GM12878 (cell line): ENCODE data around the gene ISG20L2. TPM values are rescaled to one million over a fixed set of nuclear protein-coding genes. Genes with fewer than 3 reads are reported as not detected.

Source experiments
- ATAC-seq: fragments of 200-7000 bp; cut with Tn5 transposase; 3 replicates; pipeline ENCODE4 v1.9.1; 2020; ENCODE audit warnings: mild to moderate bottlenecking, moderate library complexity
- BruUV-seq: library from RNA; stranded (reverse); fragments of 400-500 nt; replicated peaks from 2 replicates; lab custom pipeline; 2021; lab: Mats Ljungman, UMichigan
- CTCF ChIA-PET: fragments of 300-600 bp; sonication (Branson Sonifier 250); formaldehyde crosslinking; extraction: SDS; loops from one replicate; lab custom pipeline; 2021; ENCODE audit warnings: inconsistent platforms; lab: Yijun Ruan, JAX
- POLR2A ChIA-PET: fragments of 350-600 bp; formaldehyde crosslinking; extraction: SDS; loops from one replicate; lab custom pipeline; 2021; ENCODE audit warnings: inconsistent platforms; lab: Charles Lee
- RAD21 ChIA-PET: fragments of 300-600 bp; sonication (Branson Sonifier 250); formaldehyde crosslinking; loops from one replicate; lab custom pipeline; 2023; ENCODE audit warnings: antibody characterized with exemption; ENCODE audit not compliant: unreplicated experiment; lab: Charles Lee
- SMC1A ChIA-PET: fragments of 300-600 bp; sonication (Branson Sonifier 250); formaldehyde crosslinking; loops from one replicate; lab custom pipeline; 2023; ENCODE audit not compliant: unreplicated experiment, uncharacterized antibody; lab: Charles Lee
- DNase-seq: peaks from one replicate; pipeline ENCODE4 v3.0.0-alpha.2; 2011; ENCODE audit warnings: low read depth, low spot score
- FAIRE-seq: peaks from 3 replicates; lab custom pipeline; 2011; peaks lifted over from hg19 to GRCh38; lab: Jason Lieb, UNC
- H2AFZ ChIP-seq: 2 replicates; pipeline ENCODE4 v1.6.0; 2011; ENCODE audit warnings: low read depth, low read length, control low read depth; ENCODE audit not compliant: control insufficient read depth
- H3K27ac ChIP-seq: 2 replicates; pipeline ENCODE4 v1.5.1; 2011; ENCODE audit warnings: control low read depth; ENCODE audit not compliant: control insufficient read depth, insufficient read depth
- H3K27me3 ChIP-seq, 2 experiments: replicated peaks in 1 of 2; 2 replicates each; pipeline versions ENCODE4 v1.6.0 to v1.6.1; 2011; ENCODE audit warnings: low read length in 1 of 2; ENCODE audit not compliant: control insufficient read depth in 2 of 2, insufficient read depth in 2 of 2
- H3K36me3 ChIP-seq, 2 experiments: 2 replicates each; pipeline ENCODE4 v1.5.1; 2011; ENCODE audit warnings: low read length in 1 of 2; ENCODE audit not compliant: control insufficient read depth in 2 of 2, insufficient read depth in 2 of 2
- H3K4me1 ChIP-seq: 2 replicates; pipeline ENCODE4 v1.6.1; 2011; ENCODE audit warnings: mild to moderate bottlenecking, low read length, moderate library complexity, mixed read lengths; ENCODE audit not compliant: control insufficient read depth, insufficient read depth
- H3K4me2 ChIP-seq: 2 replicates; pipeline ENCODE4 v1.6.0; 2011; ENCODE audit warnings: control low read depth; ENCODE audit not compliant: control insufficient read depth, insufficient read depth
- H3K4me3 ChIP-seq: fragments of 200-600 bp; sonication (generic); 2 replicates; pipeline ENCODE4 v1.5.1; 2016
- H3K79me2 ChIP-seq: 2 replicates; pipeline ENCODE4 v1.6.0; 2011; ENCODE audit warnings: low read length; ENCODE audit not compliant: control insufficient read depth, insufficient read depth
- H3K9ac ChIP-seq: 2 replicates; pipeline ENCODE4 v1.8.0; 2011; ENCODE audit warnings: low read length, control low read depth, mixed read lengths; ENCODE audit not compliant: control insufficient read depth, insufficient read depth
- H3K9me3 ChIP-seq: replicated peaks from 3 replicates; pipeline ENCODE4 v1.5.1; 2011; ENCODE audit warnings: mild to moderate bottlenecking, low read length; ENCODE audit not compliant: control insufficient read depth, insufficient read depth
- H4K20me1 ChIP-seq: 2 replicates; pipeline ENCODE4 v1.6.0; 2011; ENCODE audit not compliant: control insufficient read depth, insufficient read depth
- CBFB ChIP-seq: IDR thresholded peaks from 2 replicates; pipeline ENCODE4 v1.6.1; 2016; ENCODE audit warnings: antibody characterized with exemption, low read depth
- NFYA ChIP-seq: IDR thresholded peaks from 2 replicates; pipeline ENCODE4 v1.6.1; 2011; ENCODE audit warnings: low read depth, mild to moderate bottlenecking, low read length, improper control_type of control experiment, borderline replicate concordance
- PAX8 ChIP-seq: fragments of 450-650 bp; IDR thresholded peaks from 2 replicates; pipeline ENCODE4 v1.6.1; 2017; ENCODE audit warnings: mild to moderate bottlenecking, moderate library complexity
- RAD21 ChIP-seq: IDR thresholded peaks from 2 replicates; pipeline ENCODE4 v1.6.1; 2011; ENCODE audit warnings: mild to moderate bottlenecking, low read depth, low read length, moderate library complexity; ENCODE audit not compliant: insufficient read depth
- ZNF274 ChIP-seq: IDR thresholded peaks from one replicate; pipeline ENCODE4 v1.8.0; 2011; ENCODE audit not compliant: insufficient read length, insufficient read depth
- WGBS: methylation state at CpG from one replicate; pipeline ENCODE4 v1.1.6; 2016; ENCODE audit warnings: low lambda C conversion rate; ENCODE audit not compliant: insufficient replicate concordance, insufficient coverage; ENCODE audit errors: missing lambda C conversion rate; 5-methylcytosine and 5-hydroxymethylcytosine counted together
- in situ Hi-C: fragments of 300-500 bp; cut with MboI; formaldehyde crosslinking; loops from 9 replicates; pipeline ENCODE4 v1.14.3; 2018; ENCODE audit warnings: mixed read lengths
- intact Hi-C: fragments of 100-400 bp; cut with micrococcal nuclease; formaldehyde crosslinking; loops from one replicate; pipeline ENCODE4 v1.14.2; 2022; ENCODE audit not compliant: unreplicated experiment
- polyA plus RNA-seq, 11 experiments: library from polyadenylated mRNA; depleted of rRNA in 4 of 11; unstranded in 6 of 11; stranded (reverse) in 5 of 11; fragments of >200 nt; fragmentation: Nextera tagmentation in 4 of 11; fragmentation: Illumina TruSeq in 1 of 11; extraction: Ambion mirVana in 4 of 11; extraction: Trizol in 1 of 11; gene quantifications; 1 replicate in 1 of 11; 2 replicates in 10 of 11; pipeline versions ENCODE4 v1.2.1 to v1.2.3, GENCODE V29; 2011 to 2016; ENCODE audit warnings: inconsistent platforms in 2 of 11, missing spikeins in 2 of 11, low read depth in 1 of 11
- total RNA-seq, 4 experiments: library from RNA; depleted of rRNA in 3 of 4; stranded (reverse); fragments of >200 nt in 3 of 4; fragmentation: Illumina TruSeq in 1 of 4; extraction: Trizol in 1 of 4; gene quantifications; 2 replicates each; pipeline versions ENCODE4 v1.2.1 to v1.2.3, GENCODE V29; 2013 to 2021

ISG20L2 gene
- total and polyA plus RNA-seq, 10 of the 15 experiments (the other 5 are each of a cell fraction or from before 2014, with no cell fraction given), result 16.4 to 111 (median 48.0) TPM

DNA sequence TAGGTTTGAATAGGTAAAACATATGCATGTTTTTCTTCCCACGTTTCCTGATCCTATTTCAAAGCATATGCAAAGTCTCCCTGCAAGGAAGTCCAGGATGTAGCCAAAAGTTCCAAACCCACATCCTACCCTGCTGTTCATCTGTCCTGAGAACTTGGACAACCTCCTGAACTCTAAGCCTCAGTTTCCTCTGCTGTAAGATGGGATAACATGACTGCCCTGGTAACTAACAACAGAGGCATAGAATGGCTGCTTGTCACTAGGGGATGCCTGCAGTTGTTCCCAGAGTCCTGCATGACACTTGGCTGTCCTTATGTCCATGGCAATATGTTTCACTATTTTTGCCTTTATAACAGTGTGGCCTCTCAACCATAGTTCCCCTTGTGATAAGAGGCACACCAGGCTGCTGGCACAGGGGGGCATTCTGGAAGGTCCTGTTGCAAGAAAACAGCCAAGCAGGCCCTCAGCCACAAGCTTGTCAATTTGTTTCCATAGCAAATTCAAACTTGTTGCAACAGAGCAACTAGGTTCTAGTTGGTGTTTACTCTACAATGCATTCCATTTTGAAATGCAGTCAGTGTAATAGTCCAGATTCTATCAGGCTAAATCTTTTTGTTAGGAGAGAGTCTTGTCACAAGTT, 24.4 kb upstream of the ISG20L2 start:
- Histone ChIP-seq H4K20me1 (no peaks in the 10 kb centered on the region), H3K27ac (peak overlapping the region; percentile 88), H2AFZ (no peak overlapping the region), H3K27me3 (no peaks in the 10 kb centered on the region), H3K4me2 (peak overlapping the region; percentile 99), H3K9ac (peak overlapping the region; percentile 91), H3K9me3 (no peaks in the 10 kb centered on the region), H3K36me3 (no peaks in the 10 kb centered on the region), H3K79me2 (peaks cover 51% of the 10 kb centered on the region), H3K4me3 (peak overlapping the region; percentile 81), H3K4me1 (peaks cover 18% of the 10 kb centered on the region)
- FAIRE-seq (no peak), ATAC-seq (no peak), DNase-seq (no peak)
- no TSS peak for BruUV-seq
- ChIA-PET RAD21 (interaction anchor here (0.9 to 4.2 kb wide), 6 partner anchors 11 to 244 kb away, joined by 3 to 34 read pairs (median 13); partner anchors contain the start of genes ISG20L2, METTL25B, MRPL24 and PRCC), SMC1A (interaction anchor here (1.0 to 4.5 kb wide), 4 partner anchors 8 to 26 kb away, joined by 3 to 43 read pairs (median 14); partner anchors contain the start of genes ISG20L2, METTL25B and PRCC), POLR2A (interaction anchor here (0.5 to 4.4 kb wide), 10 partner anchors 11 to 289 kb away, joined by 3 to 45 read pairs (median 6); partner anchors contain the start of genes ISG20L2, METTL25B, MRPL24 and PRCC), CTCF (interaction anchor here (0.8 to 4.5 kb wide), 6 partner anchors 14 to 108 kb away, joined by 3 to 56 read pairs (median 10); partner anchors contain the start of genes METTL25B, NTRK1 and PRCC)
- WGBS, result 0% methylated on average over 1 of the region's 1 CpG
- TF ChIP-seq RAD21, result no peak
- TF ChIP-seq NFYA, result no peak
- no peak for TF ChIP-seq ZNF274
- no peak for TF ChIP-seq PAX8
- no peak for TF ChIP-seq CBFB
- intact Hi-C loops, result loop anchor here (2.0 kb wide), 1 partner anchor 26 kb away; no protein-coding TSS in a partner anchor
- in situ Hi-C loops, result no loop called here
